Peyer's patch (tissue), 4 donors: ENCODE data around the gene C3orf20. TPM values are rescaled to one million over a fixed set of nuclear protein-coding genes. Genes with fewer than 3 reads are reported as not detected.

Experiments used
- DNase-seq, 3 donors: peaks; one replicate each; pipeline ENCODE4 v3.0.0-alpha.2; 2017 to 2019
- H3K27ac ChIP-seq, 4 donors: fragments of 200-600 bp; sonication (generic); one replicate each; pipeline ENCODE4 v1.5.1; 2016 to 2019
- H3K27me3 ChIP-seq, 2 donors: fragments of 200-600 bp; sonication (generic); one replicate each; pipeline ENCODE4 v1.5.1; 2019
- H3K36me3 ChIP-seq, 3 donors: fragments of 200-600 bp; sonication (generic); one replicate each; pipeline ENCODE4 v1.5.1; 2016 to 2019
- H3K4me1 ChIP-seq, 4 donors: fragments of 200-600 bp; sonication (generic); one replicate each; pipeline ENCODE4 v1.5.1; 2016 to 2019
- H3K4me3 ChIP-seq, 4 donors: fragments of 200-600 bp; sonication (generic); 1 replicate in 3 of 4; 2 replicates in 1 of 4; pipeline ENCODE4 v1.5.1; 2016 to 2019; ENCODE audit warnings: mild to moderate bottlenecking in 1 of 4
- H3K9me3 ChIP-seq, 4 donors: fragments of 200-600 bp; sonication (generic); one replicate each; pipeline ENCODE4 v1.5.1; 2016 to 2019; ENCODE audit warnings: mild to moderate bottlenecking in 1 of 4
- CTCF ChIP-seq, 6 experiments: fragments of 450-650 bp in 4 of 6; fragments of 200-600 bp in 2 of 6; sonication (generic) in 1 of 6; IDR thresholded peaks; one replicate each; pipeline ENCODE4 v1.5.1; 2017 to 2019; ENCODE audit warnings: antibody characterized with exemption in 6 of 6, mild to moderate bottlenecking in 3 of 6, moderate library complexity in 1 of 6
- POLR2A ChIP-seq, 2 donors: fragments of 450-650 bp; IDR thresholded peaks; one replicate each; pipeline ENCODE4 v1.5.1; 2017; ENCODE audit warnings: antibody characterized with exemption in 2 of 2, mild to moderate bottlenecking in 2 of 2, moderate library complexity in 2 of 2
- total RNA-seq, 4 donors: library from RNA; depleted of rRNA; stranded (reverse); fragments of >200 nt; gene quantifications; one replicate each; pipeline ENCODE4 v1.1.0, GENCODE V29; 2016

Gene C3orf20
- total RNA-seq, 4 donors from 2014 or later = not detected

GRCh38 chr3:14772533-14773138 is 97.7 kb downstream of the C3orf20 start:
- Histone ChIP-seq H3K4me1 (no peaks in the 10 kb centered on the region), H3K36me3 (no peaks in the 10 kb centered on the region), H3K4me3 (no peak overlapping the region), H3K27me3 (no peaks in the 10 kb centered on the region), H3K9me3 (no peaks in the 10 kb centered on the region), H3K27ac (no peak overlapping the region)
- TF ChIP-seq CTCF (IDR thresholded peaks at IDR 0.05) (no peak), POLR2A (IDR thresholded peaks at IDR 0.05) (no peak)
- peak in 1 of 3 donors; percentile 32 for DNase-seq

GRCh38 chr3:14773281-14773680 is 98.3 kb downstream of the C3orf20 start:
- no peak for DNase-seq
- Histone ChIP-seq H3K4me1 (no peaks in the 10 kb centered on the region), H3K36me3 (no peaks in the 10 kb centered on the region), H3K27ac (no peak overlapping the region), H3K27me3 (no peaks in the 10 kb centered on the region), H3K9me3 (no peaks in the 10 kb centered on the region), H3K4me3 (no peak overlapping the region)
- no peak for TF ChIP-seq POLR2A (IDR thresholded peaks at IDR 0.05)
- TF ChIP-seq CTCF (IDR thresholded peaks at IDR 0.05) = no peak

GRCh38 chr3:14773691-14774128 is 98.8 kb downstream of the C3orf20 start:
- Histone ChIP-seq H3K27me3 (no peaks in the 10 kb centered on the region), H3K36me3 (no peaks in the 10 kb centered on the region), H3K4me1 (no peaks in the 10 kb centered on the region), H3K9me3 (no peaks in the 10 kb centered on the region), H3K27ac (no peak overlapping the region), H3K4me3 (no peak overlapping the region)
- peak in 1 of 3 donors; percentile 23 for DNase-seq
- TF ChIP-seq POLR2A (IDR thresholded peaks at IDR 0.05) = no peak
- TF ChIP-seq CTCF (IDR thresholded peaks at IDR 0.05) = no peak

GRCh38 chr3:14774431-14774830 is 99.5 kb downstream of the C3orf20 start:
- no peaks in the 10 kb centered on the region for H3K27me3 ChIP-seq
- no peaks in the 10 kb centered on the region for H3K4me1 ChIP-seq
- TF ChIP-seq CTCF (IDR thresholded peaks at IDR 0.05) = no peak
- TF ChIP-seq POLR2A (IDR thresholded peaks at IDR 0.05) = no peak
- peak; percentile 6 to 28 (median 22) for DNase-seq
- H3K4me3 ChIP-seq = no peak overlapping the region
- no peak overlapping the region for H3K27ac ChIP-seq
- H3K36me3 ChIP-seq = no peaks in the 10 kb centered on the region
- no peaks in the 10 kb centered on the region for H3K9me3 ChIP-seq

- TF ChIP-seq POLR2A (IDR thresholded peaks at IDR 0.05) = no peak
- no peak for TF ChIP-seq CTCF (IDR thresholded peaks at IDR 0.05)
- DNase-seq = peak in 2 of 3 donors; percentile 8 to 19
- no peak overlapping the region for H3K4me3 ChIP-seq
These were observed 100.1 kb downstream of the C3orf20 start for GRCh38 chr3:14775011-14775410.

More at GRCh38 chr3:14775011-14775410, 100.1 kb downstream of the C3orf20 start:
- no peaks in the 10 kb centered on the region for H3K9me3 ChIP-seq
- no peak overlapping the region for H3K27ac ChIP-seq
- H3K27me3 ChIP-seq = no peaks in the 10 kb centered on the region
- H3K36me3 ChIP-seq = no peaks in the 10 kb centered on the region
- no peaks in the 10 kb centered on the region for H3K4me1 ChIP-seq
